GM18868 (cell line): ENCODE measurements around the gene SYNPR.

Source experiments
- ATAC-seq: cut with Tn5 transposase; IDR thresholded peaks from one replicate; pipeline ENCODE4 v1.9.1; 2021; ENCODE audit warnings: mild to moderate bottlenecking, moderate library complexity; ENCODE audit not compliant: unreplicated experiment

The SYNPR gene

DNA sequence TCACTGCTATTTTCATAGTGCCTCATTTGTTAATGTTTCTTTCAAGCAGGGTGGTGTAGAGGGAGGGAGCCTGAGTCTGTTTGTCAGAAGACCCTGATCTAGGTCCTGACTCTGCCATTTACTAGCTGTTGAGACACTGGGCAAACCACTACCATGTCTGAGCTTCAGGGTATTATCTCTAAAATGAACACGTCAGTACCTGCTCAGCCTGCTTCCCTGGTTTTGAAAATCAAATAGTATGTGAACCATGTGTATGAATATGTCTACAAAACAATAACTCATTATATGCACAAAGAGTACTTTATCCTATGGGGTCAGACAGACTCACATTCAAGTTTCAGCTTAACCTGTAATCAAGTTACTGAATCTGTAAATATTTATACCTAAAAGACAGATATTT is 25.1 kb downstream of the SYNPR start:
- ATAC-seq: no peak

GRCh38 chr3:63304421-63304820 is 26.3 kb downstream of the SYNPR start:
- no peak for ATAC-seq

DNA sequence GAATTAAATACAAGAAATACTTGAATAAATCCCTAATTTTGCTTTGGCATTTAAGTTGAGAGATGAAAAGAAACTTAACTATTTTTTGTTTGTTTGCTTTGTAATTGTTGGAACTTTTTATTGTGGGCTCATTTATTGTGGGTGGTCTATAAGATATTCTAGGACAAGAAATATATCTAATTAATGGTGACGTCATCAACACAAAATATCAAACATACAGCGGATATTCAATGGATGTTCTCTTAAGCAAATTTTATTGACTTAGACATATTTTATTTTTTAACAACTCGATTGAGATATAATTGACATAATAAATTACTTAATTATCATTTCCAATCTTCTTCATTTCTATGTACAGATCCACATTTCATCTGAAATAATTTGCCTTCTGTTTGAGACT is 30.0 kb downstream of the SYNPR start:
- ATAC-seq: no peak

DNA sequence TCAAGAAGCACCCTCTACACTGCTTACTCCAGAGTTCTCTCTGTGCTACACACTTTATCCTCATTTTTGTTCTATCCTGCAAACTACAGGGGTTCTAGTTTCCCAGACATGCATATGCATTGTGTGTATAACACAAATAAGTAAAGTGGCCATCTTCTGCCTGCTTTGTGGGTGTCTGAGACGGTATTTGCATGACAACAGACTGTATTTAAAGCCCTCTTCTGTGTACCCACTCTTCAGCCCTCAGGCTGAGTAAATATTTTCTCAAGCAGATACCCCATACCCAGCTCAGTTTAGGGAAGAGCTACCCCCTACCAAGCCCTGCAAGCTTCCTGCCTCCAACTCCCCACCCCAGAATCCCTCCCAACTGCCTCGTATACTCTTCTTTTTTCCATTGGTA is 31.7 kb downstream of the SYNPR start:
- ATAC-seq: no peak

GRCh38 chr3:63323766-63324165 is 45.7 kb downstream of the SYNPR start:
- ATAC-seq: no peak

DNA sequence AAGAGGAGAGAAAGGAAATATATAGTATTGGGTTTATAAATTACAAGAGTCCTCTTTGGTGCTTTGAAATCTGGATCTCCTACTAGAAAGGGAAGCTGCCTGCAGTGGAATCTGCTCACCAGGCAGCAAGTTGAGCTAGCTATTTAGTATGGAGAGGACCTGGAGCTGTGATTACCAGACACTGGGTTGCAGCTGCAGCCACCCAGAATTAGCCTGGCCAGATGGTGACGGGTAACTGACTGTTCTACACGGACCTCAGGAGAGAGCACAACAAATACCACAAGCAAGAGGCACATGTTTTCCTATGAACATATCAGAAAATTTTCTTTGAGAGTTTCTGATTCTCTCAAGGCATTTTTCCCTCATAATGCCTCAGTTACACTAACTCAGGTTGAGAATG is 46.5 kb downstream of the SYNPR start:
- ATAC-seq: no peak

DNA sequence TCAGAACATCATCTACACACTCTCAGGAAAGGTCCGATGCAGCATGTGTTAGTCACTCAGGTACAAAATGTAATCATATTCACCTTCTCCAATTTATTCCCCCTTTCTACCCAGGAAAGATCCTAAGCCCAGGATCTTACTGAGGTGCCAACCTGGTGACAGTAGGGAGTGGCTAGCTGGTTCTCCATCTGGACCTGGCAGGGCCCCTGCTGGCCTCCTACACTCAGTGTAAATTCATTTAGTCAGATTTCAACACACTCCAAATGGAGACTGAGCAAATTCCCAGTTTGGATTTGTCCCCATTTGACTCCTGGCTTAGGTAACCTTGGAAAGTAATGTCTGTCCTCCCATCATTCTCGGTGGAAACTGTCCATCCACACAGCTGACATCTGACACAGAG is 47.3 kb downstream of the SYNPR start:
- no peak for ATAC-seq

DNA sequence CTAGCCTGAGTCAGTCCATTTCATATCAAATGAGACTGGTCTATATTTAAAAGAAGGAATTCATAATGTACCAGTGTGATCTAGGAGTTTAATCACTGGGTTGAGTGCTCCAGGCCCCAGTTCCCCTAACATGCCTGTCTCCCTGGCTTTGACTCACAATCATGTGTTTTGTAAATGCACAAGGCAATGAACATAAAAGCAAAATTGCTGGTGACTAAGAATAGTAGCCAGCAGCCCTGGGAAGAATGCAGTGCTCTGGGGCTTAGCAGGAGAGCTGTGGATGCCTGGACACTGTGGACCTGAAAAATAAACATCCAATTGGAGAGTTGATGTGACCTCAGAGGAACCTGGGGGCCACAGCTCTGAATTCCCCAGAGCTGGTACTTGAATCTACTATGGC is 50.3 kb downstream of the SYNPR start:
- ATAC-seq: no peak

GRCh38 chr3:63331520-63331919 is 53.4 kb downstream of the SYNPR start:
- no peak for ATAC-seq

DNA sequence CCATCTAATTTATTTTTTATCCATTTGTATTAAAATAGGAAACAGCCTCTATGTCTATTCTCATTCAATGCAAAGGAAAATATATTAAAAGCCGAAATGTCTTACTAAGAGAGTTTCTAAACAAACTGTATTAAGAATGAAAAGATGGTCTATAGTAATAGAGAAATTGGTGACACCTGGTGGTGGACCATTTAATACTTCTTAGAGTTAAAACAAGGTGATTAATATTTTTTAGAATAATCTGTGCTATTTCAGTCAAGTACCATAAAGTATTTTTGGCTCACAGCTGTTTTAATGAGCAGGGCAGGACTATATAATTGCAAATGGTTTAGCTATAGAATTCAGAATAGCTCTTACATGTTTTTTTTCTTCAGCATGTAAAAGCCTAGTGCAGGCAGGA is 55.7 kb downstream of the SYNPR start:
- ATAC-seq: no peak

DNA sequence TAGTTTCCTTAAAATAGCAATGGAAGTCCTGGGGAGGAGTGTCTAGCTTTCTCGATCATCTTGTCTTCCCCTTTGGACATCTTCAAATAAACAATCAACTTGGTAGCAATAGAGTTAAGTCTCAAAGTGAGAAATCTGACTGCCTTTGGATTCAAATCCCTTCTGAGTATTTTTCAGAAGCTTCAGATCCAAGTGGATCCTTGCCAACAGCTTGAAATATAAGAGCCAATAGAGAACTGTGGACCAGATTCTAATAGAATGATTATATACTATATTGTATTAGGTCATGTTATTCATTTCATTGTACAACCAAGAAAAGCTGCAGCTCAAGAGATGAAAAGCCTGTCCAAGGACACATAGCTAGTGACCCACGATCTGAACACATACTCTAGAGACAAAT is 60.2 kb downstream of the SYNPR start:
- ATAC-seq: no peak

DNA sequence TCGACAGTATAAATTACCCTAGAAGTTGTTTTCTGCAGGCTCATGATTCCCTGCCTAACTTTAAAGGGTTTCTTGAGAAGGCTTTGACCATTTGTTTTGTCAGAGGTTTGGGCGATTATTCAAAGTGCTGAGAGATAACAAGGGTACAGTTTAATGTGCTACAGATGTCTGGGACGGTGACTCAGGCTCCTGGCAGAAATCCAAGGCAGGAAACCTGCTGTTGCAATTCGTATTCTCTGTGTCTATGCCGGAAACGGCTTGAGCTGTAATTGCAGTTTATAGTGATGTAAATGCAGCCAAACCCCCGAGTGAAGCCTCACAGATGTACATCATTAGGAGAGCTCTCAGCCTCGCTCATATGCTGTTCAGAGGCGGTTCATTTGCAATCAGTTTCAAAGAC is 65.6 kb downstream of the SYNPR start:
- no peak for ATAC-seq

- ATAC-seq: no peak
These were observed 66.6 kb downstream of the SYNPR start for GRCh38 chr3:63344661-63345060.

DNA sequence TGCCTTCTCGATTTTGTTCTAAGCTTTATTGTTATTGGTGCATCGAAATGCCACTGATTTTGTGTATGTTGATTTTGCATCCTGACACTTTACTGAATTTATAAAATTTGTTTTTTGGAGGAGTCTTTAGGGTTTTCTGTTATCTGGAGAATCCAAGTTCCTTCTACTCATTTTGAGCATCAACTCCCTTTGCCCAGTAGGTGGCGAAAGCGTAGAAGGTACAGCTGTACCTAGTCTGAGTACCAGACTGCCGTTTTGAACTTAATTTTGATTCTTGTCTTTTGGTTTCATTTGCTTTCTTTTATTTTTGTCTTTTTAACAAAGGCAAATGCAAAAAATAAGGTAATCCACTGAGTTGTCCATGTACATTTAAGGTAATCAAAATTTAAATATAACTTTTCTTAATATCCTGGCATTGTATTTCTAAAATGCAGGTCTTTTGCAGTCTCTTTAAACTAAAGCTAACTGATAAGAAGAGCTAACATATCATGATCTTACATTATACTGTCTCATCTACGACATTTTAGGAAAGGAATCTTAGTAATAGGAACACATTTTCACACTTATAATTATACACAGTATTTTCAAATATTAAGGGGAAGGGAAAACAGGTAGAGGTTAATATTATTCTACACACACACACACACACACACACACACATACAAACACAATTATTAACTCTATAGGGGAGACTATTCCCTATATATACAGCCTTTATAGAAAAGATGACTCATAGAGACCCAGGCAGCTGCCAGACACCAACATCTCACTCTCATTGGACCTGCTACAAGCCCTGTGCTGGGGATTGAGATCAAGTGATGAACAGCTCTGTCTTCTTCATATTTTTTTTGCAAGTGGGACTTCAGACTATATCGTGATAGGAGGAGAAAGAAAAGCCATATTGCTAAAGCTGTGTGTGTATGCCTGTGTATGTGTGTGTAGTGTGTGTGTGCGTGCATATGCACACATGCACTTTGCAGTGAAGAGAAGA is 71.8 kb downstream of the SYNPR start:
- ATAC-seq: peak; percentile 87

GRCh38 chr3:63351159-63352007 is 73.3 kb downstream of the SYNPR start:
- ATAC-seq: peak; percentile 82

DNA sequence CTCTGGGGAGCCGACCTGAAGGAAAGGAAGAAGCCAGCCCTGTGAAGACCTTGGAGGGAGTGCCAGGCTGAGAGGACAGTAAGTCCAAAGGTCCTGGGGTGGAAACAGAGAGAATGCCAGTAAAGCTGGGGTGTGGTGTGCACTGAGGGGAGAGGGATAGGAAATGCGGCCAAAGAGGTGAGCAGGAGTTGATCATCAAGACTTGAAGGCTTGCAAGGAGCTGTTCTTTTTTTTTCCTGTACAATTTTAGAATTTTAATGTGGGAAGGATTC is 73.8 kb downstream of the SYNPR start:
- ATAC-seq: no peak

DNA sequence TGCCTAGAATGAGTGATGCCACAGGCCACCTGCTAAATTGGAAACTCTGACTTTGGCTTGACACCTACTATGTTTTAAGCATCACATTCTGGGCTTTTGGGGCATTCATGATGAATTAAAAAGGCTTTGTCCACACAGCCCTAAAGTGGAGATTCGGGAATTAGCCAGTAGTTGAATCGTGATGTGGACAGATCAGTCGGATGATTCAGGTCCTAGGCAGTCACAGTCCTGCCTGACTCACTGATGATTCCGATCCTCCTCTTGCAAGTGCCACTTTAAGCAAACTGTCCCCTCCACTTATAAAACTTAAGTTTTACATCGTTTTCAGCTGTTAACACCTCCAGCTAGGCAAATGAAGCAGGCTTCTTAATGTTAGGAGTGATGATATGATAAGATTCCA is 75.3 kb downstream of the SYNPR start:
- no peak for ATAC-seq

GRCh38 chr3:63354160-63354559 is 76.1 kb downstream of the SYNPR start:
- ATAC-seq: no peak

DNA sequence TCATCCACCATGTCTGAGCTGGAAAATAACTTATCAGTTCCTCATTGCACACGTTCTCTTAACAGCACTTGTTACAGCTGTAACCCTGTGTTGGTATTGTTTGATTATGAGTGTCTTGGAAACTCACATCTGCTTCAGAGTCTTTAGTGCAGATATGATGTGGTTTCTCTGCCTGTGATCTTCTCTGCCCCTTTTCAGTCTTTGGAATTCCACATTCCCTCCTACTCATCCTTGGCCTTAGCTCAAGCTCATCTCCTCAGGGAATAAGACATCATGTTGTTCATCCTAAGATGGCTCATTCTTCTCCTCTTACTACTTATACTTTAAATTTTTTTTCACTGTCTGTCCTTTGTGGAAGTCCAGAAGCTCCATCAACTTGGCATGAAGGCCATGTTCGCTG is 77.7 kb downstream of the SYNPR start:
- ATAC-seq: no peak

- no peak for ATAC-seq
These were observed 86.4 kb downstream of the SYNPR start for GRCh38 chr3:63364495-63364894.

- no peak for ATAC-seq
These were observed 86.8 kb downstream of the SYNPR start for GRCh38 chr3:63364910-63365309.

DNA sequence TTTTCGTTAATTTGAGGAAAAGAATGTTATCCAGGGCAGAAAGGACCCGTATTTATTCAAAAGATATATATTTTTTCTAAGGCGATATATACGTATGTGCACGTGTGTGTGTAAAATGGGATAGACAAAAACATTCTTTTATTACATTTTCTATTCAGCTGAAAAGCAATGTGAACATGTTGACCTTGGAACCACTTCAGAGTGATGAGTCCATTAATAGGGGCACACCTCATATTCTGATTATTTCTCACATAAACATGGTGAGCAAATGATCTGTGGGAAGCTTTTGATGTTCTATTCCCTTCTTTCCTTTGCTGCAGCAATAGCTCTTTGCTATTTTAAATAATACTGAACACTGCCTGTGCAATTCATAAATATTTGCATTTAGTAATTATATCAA is 87.6 kb downstream of the SYNPR start:
- ATAC-seq: no peak
